ENCODE data around the gene PXMP2. TPM values are rescaled to one million over a fixed set of nuclear protein-coding genes. Genes with fewer than 3 reads are reported as not detected.

Gene PXMP2
- total RNA-seq, 2 donors from 2014 or later: 26.7 to 27.0 TPM

- H3K36me3 ChIP-seq (ENCODE audit: control insufficient read depth, insufficient read depth, low read length): peaks cover 92% of the 10 kb centered on the region
- no peaks in the 10 kb centered on the region for H3K27me3 ChIP-seq (ENCODE audit: control insufficient read depth, insufficient read depth, low read length, poor library complexity, severe bottlenecking)
- Mint-ChIP-seq H3K27ac (peak overlapping the region; percentile 31), H3K4me3 (no peak overlapping the region), H3K4me1 (no peaks in the 10 kb centered on the region), H3K9me3 (no peaks in the 10 kb centered on the region), H3K27me3 (ENCODE audit: insufficient read depth) (no peaks in the 10 kb centered on the region), H3K36me3 (ENCODE audit: low read depth) (peaks cover 89% of the 10 kb centered on the region)
- DNase-seq: no peak
- no peak overlapping the region for H3K27ac ChIP-seq (ENCODE audit: low read depth, low read length)
- WGBS, 2 experiments (ENCODE audit: insufficient coverage in 1 of 2, insufficient read length in 1 of 2): 91 to 97% methylated on average over 6 of the region's 6 CpGs
- no peaks in the 10 kb centered on the region for H3K4me1 ChIP-seq (ENCODE audit: control insufficient read depth, insufficient read depth, low read length)
- no peak for TF ChIP-seq CTCF (conservative IDR thresholded peaks at IDR 0.05)
- no peak overlapping the region for H3K9ac ChIP-seq (ENCODE audit: extremely low read depth, low read length, poor library complexity, severe bottlenecking)
- H3K9me3 ChIP-seq (ENCODE audit: control insufficient read depth, low read length): no peaks in the 10 kb centered on the region
- no peak overlapping the region for H3K4me3 ChIP-seq (ENCODE audit: low read length)
Observed at GRCh38 chr12:132740313-132740646, 52.9 kb downstream of the PXMP2 start.

GRCh38 chr12:132740652-132741051 lies 53.3 kb downstream of the PXMP2 start:
- H3K9me3 ChIP-seq (ENCODE audit: control insufficient read depth, low read length): no peaks in the 10 kb centered on the region
- H3K27ac Mint-ChIP-seq: peak overlapping the region; percentile 31
- 94 to 95% methylated on average over 9 to 10 of the region's 11 CpGs for WGBS, 2 experiments (ENCODE audit: insufficient coverage in 1 of 2, insufficient read length in 1 of 2)
- no peaks in the 10 kb centered on the region for H3K27me3 Mint-ChIP-seq (ENCODE audit: insufficient read depth)
- H3K4me1 Mint-ChIP-seq: no peaks in the 10 kb centered on the region
- peaks cover 92% of the 10 kb centered on the region for H3K36me3 ChIP-seq (ENCODE audit: control insufficient read depth, insufficient read depth, low read length)
- H3K4me3 Mint-ChIP-seq: no peak overlapping the region
- H3K9ac ChIP-seq (ENCODE audit: extremely low read depth, low read length, poor library complexity, severe bottlenecking): no peak overlapping the region
- H3K36me3 Mint-ChIP-seq (ENCODE audit: low read depth): peaks cover 89% of the 10 kb centered on the region
- no peak for TF ChIP-seq CTCF (conservative IDR thresholded peaks at IDR 0.05)
- no peak overlapping the region for H3K4me3 ChIP-seq (ENCODE audit: low read length)
- peak; percentile 35 for DNase-seq
- no peaks in the 10 kb centered on the region for H3K27me3 ChIP-seq (ENCODE audit: control insufficient read depth, insufficient read depth, low read length, poor library complexity, severe bottlenecking)
- H3K4me1 ChIP-seq (ENCODE audit: control insufficient read depth, insufficient read depth, low read length): no peaks in the 10 kb centered on the region
- no peaks in the 10 kb centered on the region for H3K9me3 Mint-ChIP-seq
- H3K27ac ChIP-seq (ENCODE audit: low read depth, low read length): no peak overlapping the region

GRCh38 chr12:132741620-132742019 lies 54.2 kb downstream of the PXMP2 start:
- WGBS, 2 experiments (ENCODE audit: insufficient coverage in 1 of 2, insufficient read length in 1 of 2): 93 to 98% methylated on average over 8 of the region's 8 CpGs
- H3K9me3 Mint-ChIP-seq: no peaks in the 10 kb centered on the region
- H3K27ac ChIP-seq (ENCODE audit: low read depth, low read length): no peak overlapping the region

More at GRCh38 chr12:132741620-132742019, 54.2 kb downstream of the PXMP2 start:
- Histone ChIP-seq H3K9ac (ENCODE audit: extremely low read depth, low read length, poor library complexity, severe bottlenecking) (no peak overlapping the region), H3K4me1 (ENCODE audit: control insufficient read depth, insufficient read depth, low read length) (no peaks in the 10 kb centered on the region), H3K36me3 (ENCODE audit: control insufficient read depth, insufficient read depth, low read length) (peaks cover 92% of the 10 kb centered on the region), H3K4me3 (ENCODE audit: low read length) (no peak overlapping the region), H3K9me3 (ENCODE audit: control insufficient read depth, low read length) (no peaks in the 10 kb centered on the region), H3K27me3 (ENCODE audit: control insufficient read depth, insufficient read depth, low read length, poor library complexity, severe bottlenecking) (no peaks in the 10 kb centered on the region)
- no peak overlapping the region for H3K4me3 Mint-ChIP-seq
- H3K27me3 Mint-ChIP-seq (ENCODE audit: insufficient read depth): no peaks in the 10 kb centered on the region
- no peak for DNase-seq
- H3K4me1 Mint-ChIP-seq: no peaks in the 10 kb centered on the region
- peaks cover 90% of the 10 kb centered on the region for H3K36me3 Mint-ChIP-seq (ENCODE audit: low read depth)
- no peak overlapping the region for H3K27ac Mint-ChIP-seq
- no peak for TF ChIP-seq CTCF (conservative IDR thresholded peaks at IDR 0.05)
